AG08396 (cell line): Measurements from ENCODE around the gene DAND5.

Experiments
- DNase-seq: peaks from one replicate; pipeline ENCODE4 v3.0.0; 2012; ENCODE audit warnings: low spot score, mixed read lengths

Gene DAND5

DNA sequence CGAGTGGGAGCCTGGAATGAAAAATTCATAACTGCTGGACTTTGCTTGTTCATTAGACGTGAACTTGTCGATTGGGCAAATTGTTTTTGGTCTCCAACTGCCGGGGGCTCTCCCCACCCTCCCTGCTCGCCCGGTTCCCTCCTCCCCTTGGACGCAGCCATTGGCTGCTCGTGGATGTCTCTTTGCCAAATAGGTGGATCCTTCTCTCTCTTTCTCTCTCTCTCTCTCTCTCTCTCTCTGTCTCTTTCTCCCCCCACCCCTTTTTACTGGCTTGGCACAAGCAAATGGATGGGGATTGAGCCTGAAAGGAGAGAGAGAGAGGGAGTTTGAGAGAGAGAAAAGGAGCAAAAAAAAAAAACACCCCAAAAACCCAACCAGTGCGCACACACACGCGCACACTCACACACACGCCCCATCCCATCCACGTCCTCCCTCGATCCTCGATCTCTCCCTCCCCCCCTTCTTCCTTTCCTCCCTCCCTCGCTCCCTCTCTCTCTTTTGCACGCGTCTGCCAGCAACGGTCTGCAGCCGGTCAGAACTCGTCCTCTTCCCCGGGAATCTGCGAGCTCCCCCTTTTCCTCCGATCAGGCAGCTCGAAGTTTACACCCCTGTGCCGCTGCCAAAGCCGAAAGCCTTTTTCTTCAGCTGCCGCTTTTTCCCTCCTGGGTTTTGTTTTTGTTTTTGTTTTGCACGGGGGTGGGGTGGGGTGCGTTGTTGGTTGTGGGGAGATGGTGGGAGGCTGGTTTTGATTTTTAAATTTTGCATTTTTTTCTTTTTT, 53.7 kb downstream of the DAND5 start:
- peak; percentile 88 for DNase-seq

- no peak for DNase-seq
These were observed 54.3 kb downstream of the DAND5 start for GRCh38 chr19:13023656-13024055.
